ENCODE data around the gene ALK. TPM values are rescaled to one million over a fixed set of nuclear protein-coding genes. Genes with fewer than 3 reads are reported as not detected.
A peak's percentile ranks its signal among the peaks of the same experiment; 100 is the strongest.
"Not testable (repeated sequence)": the region's sequence is repeated elsewhere in the genome, so short reads cannot be mapped to it uniquely, and the experiment has no call there.

The ALK gene
- total RNA-seq, 1 donor from 2014 or later: under 0.01 TPM

DNA sequence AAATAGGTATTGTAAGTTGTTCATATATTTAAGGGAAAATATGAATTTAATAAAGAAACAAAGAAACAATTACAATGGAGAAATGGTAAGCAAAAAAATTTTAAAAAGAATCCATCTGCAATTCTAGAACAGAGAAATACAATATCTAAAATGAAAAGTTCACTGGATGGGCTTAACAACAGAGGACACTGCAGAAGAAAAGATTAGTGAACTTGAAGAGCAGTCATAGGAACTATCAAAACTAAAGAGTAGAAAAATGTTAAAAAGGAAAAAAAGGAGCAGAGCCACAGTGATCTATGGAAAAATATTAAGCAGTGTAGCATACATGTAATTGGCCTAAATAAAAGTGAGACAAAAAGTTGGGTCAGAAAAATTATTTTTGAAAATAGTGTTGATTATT lies 83.5 kb downstream of the ALK start:
- DNase-seq (ENCODE audit: low read depth): no peak
- H3K4me3 ChIP-seq (ENCODE audit: low read depth, low read length): no peak overlapping the region
- TF ChIP-seq CTCF (conservative IDR thresholded peaks at IDR 0.05; ENCODE audit: low read depth, low read length): no peak

- DNase-seq (ENCODE audit: low read depth): no peak
- H3K4me3 ChIP-seq (ENCODE audit: low read depth, low read length): no peak overlapping the region
- no peak for TF ChIP-seq CTCF (conservative IDR thresholded peaks at IDR 0.05; ENCODE audit: low read depth, low read length)
These were observed 86.8 kb downstream of the ALK start for GRCh38 chr2:29834624-29835023.

GRCh38 chr2:29834036-29834540 lies 87.3 kb downstream of the ALK start:
- DNase-seq (ENCODE audit: low read depth): no peak
- TF ChIP-seq CTCF (conservative IDR thresholded peaks at IDR 0.05; ENCODE audit: low read depth, low read length): no peak
- H3K4me3 ChIP-seq (ENCODE audit: low read depth, low read length): no peak overlapping the region

GRCh38 chr2:29831560-29831959 lies 89.8 kb downstream of the ALK start:
- H3K4me3 ChIP-seq (ENCODE audit: low read depth, low read length): no peak overlapping the region
- DNase-seq (ENCODE audit: low read depth): no peak
- no peak for TF ChIP-seq CTCF (conservative IDR thresholded peaks at IDR 0.05; ENCODE audit: low read depth, low read length)

GRCh38 chr2:29829841-29830240 lies 91.5 kb downstream of the ALK start:
- no peak for DNase-seq (ENCODE audit: low read depth)
- TF ChIP-seq CTCF (conservative IDR thresholded peaks at IDR 0.05; ENCODE audit: low read depth, low read length): no peak
- no peak overlapping the region for H3K4me3 ChIP-seq (ENCODE audit: low read depth, low read length)

DNA sequence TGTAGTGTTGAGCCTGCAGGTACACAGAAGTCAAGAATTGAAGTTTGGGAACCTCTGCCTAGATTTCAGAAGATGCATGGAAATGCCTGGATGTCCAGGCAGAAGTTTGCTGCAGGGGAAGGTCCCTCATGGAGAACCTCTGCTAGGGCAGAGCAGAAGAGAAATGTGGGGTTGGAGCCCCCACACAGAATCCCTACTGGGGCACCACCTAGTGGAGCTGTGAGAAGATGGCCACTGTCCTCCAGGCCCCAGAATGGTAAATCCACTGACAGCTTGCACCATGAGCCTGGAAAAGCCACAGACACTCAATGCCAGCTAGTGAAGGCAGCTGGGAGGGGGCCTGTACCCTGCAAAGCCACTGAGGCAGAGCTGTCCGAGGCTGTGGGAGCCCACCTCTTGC lies 97.2 kb downstream of the ALK start:
- not testable (repeated sequence) for DNase-seq (ENCODE audit: low read depth); H3K4me3 ChIP-seq (ENCODE audit: low read depth, low read length)
- TF ChIP-seq CTCF (conservative IDR thresholded peaks at IDR 0.05; ENCODE audit: low read depth, low read length): peak; percentile 31

DNA sequence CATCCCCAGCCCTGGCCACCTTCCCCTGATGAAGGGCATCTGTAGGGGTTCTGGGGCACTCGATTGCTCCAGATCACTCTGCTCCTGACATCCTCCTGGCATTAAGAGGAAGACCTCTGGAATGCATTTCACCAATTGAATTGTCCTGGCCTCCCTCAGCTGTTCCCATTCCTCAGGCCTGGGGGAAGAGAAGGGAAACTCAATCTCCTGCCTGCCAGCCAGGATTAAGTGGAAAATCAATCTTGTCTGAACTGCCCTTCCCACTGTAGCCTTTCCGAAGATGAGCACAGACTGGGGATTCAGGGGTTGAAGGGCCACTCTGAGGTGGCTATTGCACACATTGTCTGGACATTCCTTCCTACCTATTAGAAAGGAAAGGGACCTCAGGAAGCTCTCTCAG lies 99.8 kb downstream of the ALK start:
- no peak for DNase-seq (ENCODE audit: low read depth)
- TF ChIP-seq CTCF (conservative IDR thresholded peaks at IDR 0.05; ENCODE audit: low read depth, low read length): no peak
- H3K4me3 ChIP-seq (ENCODE audit: low read depth, low read length): no peak overlapping the region
